Liver (tissue), 9 donors: ENCODE measurements around the gene MBD6. TPM values are rescaled to one million over a fixed set of nuclear protein-coding genes. Genes with fewer than 3 reads are reported as not detected.

Experiments
- DNase-seq: peaks from one replicate; pipeline ENCODE4 v3.0.0-alpha.2; 2017; ENCODE audit warnings: low spot score
- H3K27ac ChIP-seq, 2 donors: one replicate each; pipeline ENCODE4 v1.7.0; 2013; ENCODE audit warnings: inconsistent platforms in 2 of 2, low read length in 2 of 2, control low read depth in 1 of 2, low read depth in 1 of 2, mild to moderate bottlenecking in 1 of 2
- H3K27me3 ChIP-seq, 4 donors: one replicate each; pipeline versions ENCODE4 v1.6.1 to v1.7.0; 2013; ENCODE audit warnings: low read length in 3 of 4, inconsistent platforms in 1 of 4, mild to moderate bottlenecking in 1 of 4, moderate library complexity in 1 of 4; ENCODE audit not compliant: control insufficient read depth in 4 of 4, insufficient read depth in 4 of 4
- H3K36me3 ChIP-seq, 4 donors: one replicate each; pipeline versions ENCODE4 v1.6.1 to v1.7.0; 2013; ENCODE audit warnings: low read length in 3 of 4, mild to moderate bottlenecking in 3 of 4, low read depth in 1 of 4, moderate library complexity in 1 of 4; ENCODE audit not compliant: control insufficient read depth in 4 of 4, insufficient read depth in 3 of 4
- H3K4me1 ChIP-seq, 4 donors: one replicate each; pipeline versions ENCODE4 v1.6.1 to v1.7.0; 2013; ENCODE audit warnings: low read length in 3 of 4, mild to moderate bottlenecking in 3 of 4, moderate library complexity in 1 of 4; ENCODE audit not compliant: control insufficient read depth in 4 of 4, insufficient read depth in 4 of 4
- H3K4me3 ChIP-seq, 3 donors: one replicate each; pipeline versions ENCODE4 v1.6.1 to v1.7.0; 2013; ENCODE audit warnings: low read length in 3 of 3, control low read depth in 1 of 3, low read depth in 1 of 3, mild to moderate bottlenecking in 1 of 3
- H3K9ac ChIP-seq, 2 donors: one replicate each; pipeline ENCODE4 v1.7.0; 2013; ENCODE audit warnings: low read length in 2 of 2, mild to moderate bottlenecking in 2 of 2, moderate library complexity in 2 of 2, control low read depth in 1 of 2, low read depth in 1 of 2
- H3K9me3 ChIP-seq, 4 donors: one replicate each; pipeline versions ENCODE4 v1.6.1 to v1.7.0; 2013; ENCODE audit warnings: low read length in 3 of 4; ENCODE audit not compliant: control insufficient read depth in 4 of 4
- EGR1 ChIP-seq, 2 donors: IDR thresholded peaks; 2 replicates each; pipeline ENCODE4 v1.6.1; 2016 to 2018; ENCODE audit warnings: antibody characterized with exemption in 2 of 2, low read depth in 2 of 2
- FOXA1 ChIP-seq: IDR thresholded peaks from 2 replicates; pipeline ENCODE4 v1.6.1; 2016; ENCODE audit warnings: antibody characterized with exemption
- FOXA2 ChIP-seq: IDR thresholded peaks from 2 replicates; pipeline ENCODE4 v1.6.1; 2016; ENCODE audit warnings: antibody characterized with exemption
- GABPA ChIP-seq, 2 donors: IDR thresholded peaks in 1 of 2; conservative IDR thresholded peaks in 1 of 2; 2 replicates each; pipeline ENCODE4 v1.6.1; 2016; ENCODE audit warnings: antibody characterized with exemption in 2 of 2, mild to moderate bottlenecking in 1 of 2, moderate library complexity in 1 of 2
- HNF4A ChIP-seq, 2 donors: conservative IDR thresholded peaks; 2 replicates each; pipeline ENCODE4 v1.6.1; 2016; ENCODE audit warnings: antibody characterized with exemption in 2 of 2, mild to moderate bottlenecking in 2 of 2
- HNF4G ChIP-seq: IDR thresholded peaks from 2 replicates; pipeline ENCODE4 v1.6.1; 2016; ENCODE audit warnings: antibody characterized with exemption
- JUND ChIP-seq, 2 donors: IDR thresholded peaks; 2 replicates each; pipeline ENCODE4 v1.6.1; 2016; ENCODE audit warnings: antibody characterized with exemption in 2 of 2
- NR2F2 ChIP-seq: IDR thresholded peaks from 2 replicates; pipeline ENCODE4 v1.6.1; 2016; ENCODE audit warnings: antibody characterized with exemption
- RAD21 ChIP-seq, 2 donors: IDR thresholded peaks; 2 replicates each; pipeline ENCODE4 v1.6.1; 2016; ENCODE audit warnings: antibody characterized with exemption in 2 of 2, mild to moderate bottlenecking in 2 of 2
- RXRA ChIP-seq, 2 donors: IDR thresholded peaks; 2 replicates each; pipeline ENCODE4 v1.6.1; 2017 to 2018; ENCODE audit warnings: antibody characterized with exemption in 2 of 2, mild to moderate bottlenecking in 1 of 2
- SP1 ChIP-seq: IDR thresholded peaks from 2 replicates; pipeline ENCODE4 v1.6.1; 2018; ENCODE audit warnings: antibody characterized with exemption, mild to moderate bottlenecking
- TAF1 ChIP-seq: conservative IDR thresholded peaks from 2 replicates; pipeline ENCODE4 v1.6.1; 2016; ENCODE audit warnings: antibody characterized with exemption, mild to moderate bottlenecking
- YY1 ChIP-seq: IDR thresholded peaks from 2 replicates; pipeline ENCODE4 v1.6.1; 2016; ENCODE audit warnings: antibody characterized with exemption, mild to moderate bottlenecking
- WGBS: extraction: QIAGEN DNeasy Blood & Tissue Kit; methylation state at CpG from one replicate; pipeline ENCODE4 v1.1.7; 2013; 5-methylcytosine and 5-hydroxymethylcytosine counted together
- polyA plus RNA-seq, 2 donors: library from polyadenylated mRNA; stranded (reverse) in 1 of 2; unstranded in 1 of 2; fragments of 200-250 nt in 1 of 2; fragments of >200 nt in 1 of 2; fragmentation: Nextera tagmentation in 1 of 2; extraction: Ambion mirVana in 1 of 2; gene quantifications; one replicate each; pipeline versions ENCODE4 v1.2.1 to v1.2.3, GENCODE V29; 2013 to 2015
- total RNA-seq, 2 donors: library from RNA; depleted of rRNA; stranded (reverse); fragments of >200 nt; gene quantifications; one replicate each; pipeline ENCODE4 v1.2.3, GENCODE V29; 2014
- TF ChIP-seq, protein P1 (sequence below): fragments of 150-350 bp; IDR thresholded peaks from 2 replicates; pipeline ENCODE4 v1.5.1; 2017; ENCODE audit warnings: improper control_type of control experiment, low read depth, low read length; ENCODE audit not compliant: missing input control
- TF ChIP-seq, protein P2 (sequence below): IDR thresholded peaks from 2 replicates; pipeline ENCODE4 v1.6.1; 2016; ENCODE audit warnings: antibody characterized with exemption
- TF ChIP-seq, protein P3 (sequence below): IDR thresholded peaks from 2 replicates; pipeline ENCODE4 v1.6.1; 2016; ENCODE audit warnings: antibody characterized with exemption
- TF ChIP-seq, protein P4 (sequence below): IDR thresholded peaks from 2 replicates; pipeline ENCODE4 v1.6.1; 2016; ENCODE audit warnings: antibody characterized with exemption, mild to moderate bottlenecking
- donor health status: healthy.
- donor health status: healthy.
- donor health status: healthy.
- donor health status: healthy.
- donor health status: healthy.

MBD6 gene
- total and polyA plus RNA-seq, 4 donors: 9.9 to 20.2 (median 14.9) TPM

DNA sequence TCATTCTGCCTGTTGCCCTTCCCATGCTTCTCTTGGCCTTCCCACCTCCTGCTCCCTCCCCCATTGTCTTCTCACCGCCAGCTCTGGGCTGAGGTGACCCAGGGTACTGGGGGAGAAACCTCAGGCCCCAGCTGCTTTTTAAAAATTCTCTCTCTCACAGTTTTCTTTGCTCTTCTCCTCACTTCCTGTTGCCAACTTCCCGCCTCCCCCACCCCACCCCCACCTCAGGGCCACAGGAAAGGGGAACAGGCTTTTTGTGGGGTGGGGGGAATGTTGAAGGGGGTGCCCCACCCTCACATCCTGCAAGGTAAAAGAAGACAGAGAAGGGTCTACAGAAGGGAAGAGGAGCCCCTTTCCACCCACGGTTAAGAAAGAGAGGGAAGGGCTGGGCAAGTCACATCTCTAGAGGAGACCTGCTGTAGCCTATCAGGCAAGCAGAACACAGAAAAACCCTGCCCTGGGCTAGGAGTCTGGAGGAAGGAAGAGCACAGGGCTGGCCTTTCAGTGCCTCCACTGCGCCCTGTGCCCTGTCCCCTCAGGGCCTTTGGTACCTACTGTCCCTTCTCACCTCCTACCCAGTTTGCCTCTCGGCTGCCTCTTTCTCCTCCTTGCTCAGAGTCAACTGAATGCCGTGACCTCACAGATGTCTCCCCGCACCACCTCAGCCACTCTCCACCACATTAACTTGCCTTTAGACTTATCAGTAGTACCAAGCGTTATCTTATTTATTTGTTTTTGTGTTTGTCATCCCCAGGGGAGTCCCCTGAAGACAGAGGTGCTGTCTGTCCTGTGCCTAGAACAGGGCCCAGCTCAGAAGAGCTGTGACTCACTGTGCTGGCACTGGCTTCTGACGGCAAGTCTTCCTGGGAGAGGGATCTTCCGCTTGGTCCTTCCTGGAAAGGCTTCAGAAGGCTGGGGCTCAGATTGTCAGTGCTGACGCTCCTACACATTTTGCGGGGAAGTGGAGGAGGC, 44.6 kb upstream of the MBD6 start:
- Histone ChIP-seq H3K27ac (peak overlapping the region; percentile 66 to 79), H3K36me3 (no peaks in the 10 kb centered on the region), H3K4me3 (peak overlapping the region in 2 of 3 donors; percentile 2 to 12), H3K27me3 (peaks cover 0 to 6% (median 3%) of the 10 kb centered on the region in 4 donors), H3K9me3 (no peaks in the 10 kb centered on the region), H3K9ac (peak overlapping the region; percentile 28 to 63), H3K4me1 (peaks cover 4 to 17% (median 12%) of the 10 kb centered on the region in 4 donors)
- no peak for DNase-seq
- WGBS: 73% methylated on average over 12 of the region's 12 CpGs
- TF ChIP-seq HNF4G (no peak), EGR1 (IDR thresholded peaks at IDR 0.05; ENCODE audit: low read depth in 2 of 2) (no peak), FOXA1 (no peak), RXRA (IDR thresholded peaks at IDR 0.05) (no peak), TAF1 (no peak), NR2F2 (no peak), YY1 (no peak), JUND (IDR thresholded peaks at IDR 0.05) (no peak), SP1 (no peak), GABPA (IDR thresholded peaks at IDR 0.05 in 1 of 2, conservative IDR thresholded peaks at IDR 0.05 in 1 of 2) (no peak), FOXA2 (no peak)
- TF ChIP-seq, protein P1, sequence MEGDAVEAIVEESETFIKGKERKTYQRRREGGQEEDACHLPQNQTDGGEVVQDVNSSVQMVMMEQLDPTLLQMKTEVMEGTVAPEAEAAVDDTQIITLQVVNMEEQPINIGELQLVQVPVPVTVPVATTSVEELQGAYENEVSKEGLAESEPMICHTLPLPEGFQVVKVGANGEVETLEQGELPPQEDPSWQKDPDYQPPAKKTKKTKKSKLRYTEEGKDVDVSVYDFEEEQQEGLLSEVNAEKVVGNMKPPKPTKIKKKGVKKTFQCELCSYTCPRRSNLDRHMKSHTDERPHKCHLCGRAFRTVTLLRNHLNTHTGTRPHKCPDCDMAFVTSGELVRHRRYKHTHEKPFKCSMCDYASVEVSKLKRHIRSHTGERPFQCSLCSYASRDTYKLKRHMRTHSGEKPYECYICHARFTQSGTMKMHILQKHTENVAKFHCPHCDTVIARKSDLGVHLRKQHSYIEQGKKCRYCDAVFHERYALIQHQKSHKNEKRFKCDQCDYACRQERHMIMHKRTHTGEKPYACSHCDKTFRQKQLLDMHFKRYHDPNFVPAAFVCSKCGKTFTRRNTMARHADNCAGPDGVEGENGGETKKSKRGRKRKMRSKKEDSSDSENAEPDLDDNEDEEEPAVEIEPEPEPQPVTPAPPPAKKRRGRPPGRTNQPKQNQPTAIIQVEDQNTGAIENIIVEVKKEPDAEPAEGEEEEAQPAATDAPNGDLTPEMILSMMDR: no peak
- TF ChIP-seq, protein P2, sequence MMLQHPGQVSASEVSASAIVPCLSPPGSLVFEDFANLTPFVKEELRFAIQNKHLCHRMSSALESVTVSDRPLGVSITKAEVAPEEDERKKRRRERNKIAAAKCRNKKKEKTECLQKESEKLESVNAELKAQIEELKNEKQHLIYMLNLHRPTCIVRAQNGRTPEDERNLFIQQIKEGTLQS: no peak
- TF ChIP-seq, protein P3, sequence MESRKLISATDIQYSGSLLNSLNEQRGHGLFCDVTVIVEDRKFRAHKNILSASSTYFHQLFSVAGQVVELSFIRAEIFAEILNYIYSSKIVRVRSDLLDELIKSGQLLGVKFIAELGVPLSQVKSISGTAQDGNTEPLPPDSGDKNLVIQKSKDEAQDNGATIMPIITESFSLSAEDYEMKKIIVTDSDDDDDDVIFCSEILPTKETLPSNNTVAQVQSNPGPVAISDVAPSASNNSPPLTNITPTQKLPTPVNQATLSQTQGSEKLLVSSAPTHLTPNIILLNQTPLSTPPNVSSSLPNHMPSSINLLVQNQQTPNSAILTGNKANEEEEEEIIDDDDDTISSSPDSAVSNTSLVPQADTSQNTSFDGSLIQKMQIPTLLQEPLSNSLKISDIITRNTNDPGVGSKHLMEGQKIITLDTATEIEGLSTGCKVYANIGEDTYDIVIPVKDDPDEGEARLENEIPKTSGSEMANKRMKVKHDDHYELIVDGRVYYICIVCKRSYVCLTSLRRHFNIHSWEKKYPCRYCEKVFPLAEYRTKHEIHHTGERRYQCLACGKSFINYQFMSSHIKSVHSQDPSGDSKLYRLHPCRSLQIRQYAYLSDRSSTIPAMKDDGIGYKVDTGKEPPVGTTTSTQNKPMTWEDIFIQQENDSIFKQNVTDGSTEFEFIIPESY: no peak

DNA sequence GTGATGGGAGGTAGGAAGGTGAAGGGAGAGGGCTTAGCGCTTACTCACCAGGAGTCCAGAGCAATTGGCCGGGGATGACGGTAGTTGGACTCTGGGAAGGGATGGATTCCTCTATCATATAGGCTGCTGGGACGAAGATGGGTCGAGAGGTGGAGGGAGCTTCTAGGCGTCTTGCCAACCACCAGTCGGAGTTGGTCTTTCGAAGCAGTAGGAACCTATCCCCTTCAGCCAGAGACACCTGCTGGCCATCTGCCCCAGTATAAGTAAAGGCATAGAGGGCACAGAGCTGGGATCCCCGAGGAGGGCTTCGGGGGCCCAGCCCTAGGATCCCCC, 43.6 kb upstream of the MBD6 start:
- TF ChIP-seq RAD21 (IDR thresholded peaks at IDR 0.05) (no peak), FOXA2 (no peak), EGR1 (IDR thresholded peaks at IDR 0.05; ENCODE audit: low read depth in 2 of 2) (no peak), FOXA1 (no peak), HNF4G (no peak), HNF4A (conservative IDR thresholded peaks at IDR 0.05) (no peak)
- TF ChIP-seq, protein P4, sequence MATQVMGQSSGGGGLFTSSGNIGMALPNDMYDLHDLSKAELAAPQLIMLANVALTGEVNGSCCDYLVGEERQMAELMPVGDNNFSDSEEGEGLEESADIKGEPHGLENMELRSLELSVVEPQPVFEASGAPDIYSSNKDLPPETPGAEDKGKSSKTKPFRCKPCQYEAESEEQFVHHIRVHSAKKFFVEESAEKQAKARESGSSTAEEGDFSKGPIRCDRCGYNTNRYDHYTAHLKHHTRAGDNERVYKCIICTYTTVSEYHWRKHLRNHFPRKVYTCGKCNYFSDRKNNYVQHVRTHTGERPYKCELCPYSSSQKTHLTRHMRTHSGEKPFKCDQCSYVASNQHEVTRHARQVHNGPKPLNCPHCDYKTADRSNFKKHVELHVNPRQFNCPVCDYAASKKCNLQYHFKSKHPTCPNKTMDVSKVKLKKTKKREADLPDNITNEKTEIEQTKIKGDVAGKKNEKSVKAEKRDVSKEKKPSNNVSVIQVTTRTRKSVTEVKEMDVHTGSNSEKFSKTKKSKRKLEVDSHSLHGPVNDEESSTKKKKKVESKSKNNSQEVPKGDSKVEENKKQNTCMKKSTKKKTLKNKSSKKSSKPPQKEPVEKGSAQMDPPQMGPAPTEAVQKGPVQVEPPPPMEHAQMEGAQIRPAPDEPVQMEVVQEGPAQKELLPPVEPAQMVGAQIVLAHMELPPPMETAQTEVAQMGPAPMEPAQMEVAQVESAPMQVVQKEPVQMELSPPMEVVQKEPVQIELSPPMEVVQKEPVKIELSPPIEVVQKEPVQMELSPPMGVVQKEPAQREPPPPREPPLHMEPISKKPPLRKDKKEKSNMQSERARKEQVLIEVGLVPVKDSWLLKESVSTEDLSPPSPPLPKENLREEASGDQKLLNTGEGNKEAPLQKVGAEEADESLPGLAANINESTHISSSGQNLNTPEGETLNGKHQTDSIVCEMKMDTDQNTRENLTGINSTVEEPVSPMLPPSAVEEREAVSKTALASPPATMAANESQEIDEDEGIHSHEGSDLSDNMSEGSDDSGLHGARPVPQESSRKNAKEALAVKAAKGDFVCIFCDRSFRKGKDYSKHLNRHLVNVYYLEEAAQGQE: no peak
- TF ChIP-seq, protein P3: no peak
- WGBS: 85% methylated on average over 10 of the region's 10 CpGs
- Histone ChIP-seq H3K27ac (peak overlapping the region; percentile 66 to 79), H3K4me3 (no peak overlapping the region), H3K27me3 (peaks cover 0 to 6% (median 2%) of the 10 kb centered on the region in 4 donors), H3K9me3 (no peaks in the 10 kb centered on the region), H3K36me3 (no peaks in the 10 kb centered on the region), H3K4me1 (peaks cover 4 to 17% (median 12%) of the 10 kb centered on the region in 4 donors), H3K9ac (peak overlapping the region in 1 of 2 donors; percentile 38)
- no peak for DNase-seq
